HG03571 (cell line): Measurements from ENCODE around the gene HSPG2.
"Not testable (repeated sequence)": the region's sequence is repeated elsewhere in the genome, so short reads cannot be mapped to it uniquely, and the experiment has no call there.

ENCODE experiments used
- ATAC-seq: cut with Tn5 transposase; IDR thresholded peaks from one replicate; pipeline ENCODE4 v1.9.1; 2021; ENCODE audit not compliant: unreplicated experiment

Gene HSPG2

GRCh38 chr1:21956720-21957552, 19.8 kb upstream of the HSPG2 start:
- ATAC-seq = no peak

DNA sequence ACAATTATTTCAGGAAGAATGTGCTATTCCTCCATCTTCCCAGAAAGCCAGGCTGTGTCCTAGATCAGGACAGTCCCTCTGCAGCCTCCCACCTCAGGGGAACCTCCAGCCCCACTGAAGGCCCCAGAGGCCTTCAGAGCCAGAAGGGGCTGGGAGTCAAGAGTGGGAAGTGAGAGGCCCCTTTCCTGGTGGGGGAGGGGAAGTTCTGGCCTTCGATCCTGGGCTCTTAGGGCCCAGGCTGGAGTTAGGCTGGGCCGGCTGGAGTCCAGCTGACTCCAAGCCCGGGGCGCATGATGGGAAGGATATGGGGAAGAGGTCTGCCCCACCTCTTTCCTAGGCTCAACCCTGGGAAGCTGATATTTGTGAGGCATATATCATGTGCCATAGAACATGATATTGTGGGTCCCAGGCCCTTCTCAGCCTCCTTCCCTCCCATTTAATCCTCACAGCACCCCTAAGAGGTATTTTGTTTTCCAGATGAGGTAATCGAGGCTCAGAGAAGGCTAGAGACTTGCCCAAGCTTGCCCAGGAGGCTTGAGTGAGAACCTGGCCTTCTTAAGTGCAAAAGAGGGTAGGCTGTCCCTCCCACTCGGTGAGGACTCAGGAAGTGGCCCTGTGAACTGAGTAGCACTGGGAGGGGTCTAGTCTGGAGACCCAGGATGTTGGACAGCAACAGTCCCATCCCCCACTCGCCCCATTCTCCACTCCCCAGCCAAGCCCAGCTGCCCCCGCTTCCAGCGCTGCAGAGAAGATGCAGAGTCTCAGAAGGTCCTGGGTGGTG, 18.6 kb upstream of the HSPG2 start:
- no peak for ATAC-seq

DNA sequence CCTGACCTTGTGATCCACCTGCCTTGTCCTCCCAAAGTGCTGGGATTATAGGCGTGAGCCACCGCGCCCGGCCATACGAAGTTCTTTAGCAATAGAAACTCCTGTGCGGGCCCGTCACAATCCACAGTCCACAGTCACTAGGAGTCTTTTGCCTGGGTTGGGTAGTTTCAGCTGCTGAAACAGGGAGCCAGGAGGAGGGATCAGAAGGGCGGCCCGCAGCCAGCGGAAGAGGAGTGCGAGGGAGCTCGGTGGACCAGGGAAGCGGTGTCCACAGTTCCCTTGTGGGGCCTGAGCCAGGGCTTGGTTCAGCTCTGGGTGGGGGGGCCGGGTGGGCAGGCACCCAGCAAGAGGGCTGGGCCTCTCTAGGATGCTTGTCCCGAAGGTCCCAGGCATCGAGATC, 17.9 kb upstream of the HSPG2 start:
- no peak for ATAC-seq

GRCh38 chr1:21952786-21953520, 15.8 kb upstream of the HSPG2 start:
- ATAC-seq = no peak

GRCh38 chr1:21951226-21951870, 14.2 kb upstream of the HSPG2 start:
- no peak for ATAC-seq

DNA sequence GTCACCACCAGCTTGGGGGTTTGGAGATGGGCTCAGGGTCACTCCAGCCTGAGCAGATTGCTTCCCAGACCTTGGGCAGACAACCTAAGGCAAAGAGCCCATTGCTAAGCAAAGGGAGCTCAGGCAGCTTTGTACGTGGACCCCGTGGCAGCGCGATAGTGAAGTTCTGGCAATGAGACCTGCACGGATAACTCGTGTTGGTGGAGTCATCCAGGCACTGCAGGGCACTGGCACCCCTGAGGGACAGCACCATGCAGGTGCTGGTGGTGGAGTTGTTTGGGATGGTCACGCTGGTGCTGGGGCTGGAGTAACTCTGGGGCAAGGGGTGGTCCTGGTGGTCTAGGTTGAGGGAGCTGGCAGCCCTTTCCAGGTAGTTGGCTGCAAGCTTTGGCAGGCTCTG, 13.6 kb upstream of the HSPG2 start:
- ATAC-seq = no peak

DNA sequence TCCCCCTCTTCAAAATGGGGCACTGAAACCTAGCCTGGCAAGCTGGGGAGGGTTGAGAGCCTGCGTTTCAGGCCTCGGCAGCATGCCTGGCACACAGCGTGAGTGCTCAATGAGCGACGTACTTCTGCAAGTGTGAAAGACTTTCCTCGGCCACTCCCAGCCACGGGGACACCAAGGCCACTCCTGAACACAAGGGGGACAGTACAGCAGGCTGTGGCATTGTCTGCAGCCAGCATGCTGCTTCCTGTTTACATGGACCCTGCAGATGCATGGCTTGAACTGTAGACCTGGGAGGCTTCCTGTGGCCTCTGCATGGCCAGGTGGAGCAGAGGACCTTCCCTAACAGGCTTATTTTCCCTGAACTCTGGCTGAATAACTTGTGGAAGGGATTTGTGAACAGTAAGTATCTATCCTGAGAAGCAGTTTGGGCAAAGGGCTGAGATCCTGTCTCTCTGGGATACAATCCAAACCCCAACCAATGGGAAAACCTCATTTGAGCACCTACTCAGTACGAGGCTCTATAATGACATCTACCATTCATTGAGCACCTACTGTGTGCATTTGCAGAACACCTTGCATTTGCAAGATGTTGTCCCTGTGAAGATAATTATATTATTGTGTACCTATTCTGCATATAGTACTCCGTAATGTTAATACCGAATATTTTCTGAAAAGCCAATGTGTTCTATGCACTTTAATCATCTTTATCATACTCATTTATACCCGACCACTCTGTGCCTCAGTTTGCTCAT, 9.9 kb upstream of the HSPG2 start:
- ATAC-seq = no peak

- ATAC-seq = no peak
These were observed 7.6 kb upstream of the HSPG2 start for GRCh38 chr1:21944733-21945073.

GRCh38 chr1:21942959-21943640, 6.0 kb upstream of the HSPG2 start:
- ATAC-seq = not testable (repeated sequence)

DNA sequence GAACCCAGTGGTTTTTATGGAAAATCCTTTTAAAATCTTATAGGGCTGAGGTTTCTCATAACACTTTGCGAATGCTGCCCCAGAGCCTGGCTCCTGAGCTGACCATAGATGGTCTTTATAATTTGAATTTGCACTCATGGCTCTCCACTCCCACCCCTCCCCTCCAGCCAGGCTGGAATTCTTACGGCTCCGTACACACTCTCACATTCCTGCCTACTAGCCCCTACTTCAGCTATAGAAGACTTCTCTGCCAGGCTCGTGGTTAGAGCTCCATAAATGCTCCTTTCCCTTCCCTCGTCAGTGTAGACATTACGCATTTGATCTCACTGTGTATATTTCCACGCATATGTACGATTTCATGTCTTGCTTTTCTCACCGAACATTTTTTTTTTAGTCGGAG, 5.4 kb upstream of the HSPG2 start:
- ATAC-seq = no peak

GRCh38 chr1:21941370-21941769, 4.3 kb upstream of the HSPG2 start:
- no peak for ATAC-seq

- ATAC-seq = no peak
These were observed 3.4 kb upstream of the HSPG2 start for GRCh38 chr1:21940492-21940891.

- ATAC-seq = no peak
These were observed 2.7 kb upstream of the HSPG2 start for GRCh38 chr1:21939650-21940374.

DNA sequence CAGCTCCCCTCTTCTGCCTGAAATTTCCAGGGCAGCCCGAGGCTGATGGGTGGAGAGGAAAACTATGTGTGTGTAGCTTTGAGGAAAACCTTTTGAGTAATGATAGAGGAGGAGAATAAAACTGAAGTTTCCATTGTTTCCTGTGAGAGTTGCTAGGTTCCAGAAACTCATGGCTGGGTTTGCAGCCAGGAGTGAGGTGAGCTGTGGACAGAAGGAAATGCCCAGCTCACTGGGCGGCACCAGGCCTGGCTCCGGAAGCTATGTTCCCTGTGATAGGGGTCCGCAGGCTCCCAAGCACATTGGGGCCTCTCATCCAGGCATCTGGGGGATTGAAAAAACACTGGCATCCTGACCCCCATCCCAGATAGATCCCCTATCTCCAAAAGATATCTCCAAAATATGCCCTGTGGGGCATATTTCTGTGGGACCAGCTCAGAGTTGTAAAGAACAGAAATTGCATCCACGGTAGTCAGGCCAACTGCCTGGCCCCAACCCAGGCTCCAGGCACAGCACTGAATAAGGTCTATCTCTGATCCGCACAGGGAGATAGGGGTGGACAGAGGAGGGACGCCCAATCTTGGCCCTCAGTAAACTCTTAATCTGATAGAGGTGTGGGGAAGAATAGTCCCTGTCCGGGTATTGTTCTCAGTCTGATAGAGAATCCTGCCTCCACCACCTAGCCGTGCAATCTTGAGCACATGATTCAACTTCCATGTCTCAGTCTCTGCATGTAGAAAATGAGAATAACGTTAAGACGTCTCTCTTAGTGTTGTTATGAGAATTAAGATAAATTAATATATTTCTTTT, 1.8 kb upstream of the HSPG2 start:
- no peak for ATAC-seq

DNA sequence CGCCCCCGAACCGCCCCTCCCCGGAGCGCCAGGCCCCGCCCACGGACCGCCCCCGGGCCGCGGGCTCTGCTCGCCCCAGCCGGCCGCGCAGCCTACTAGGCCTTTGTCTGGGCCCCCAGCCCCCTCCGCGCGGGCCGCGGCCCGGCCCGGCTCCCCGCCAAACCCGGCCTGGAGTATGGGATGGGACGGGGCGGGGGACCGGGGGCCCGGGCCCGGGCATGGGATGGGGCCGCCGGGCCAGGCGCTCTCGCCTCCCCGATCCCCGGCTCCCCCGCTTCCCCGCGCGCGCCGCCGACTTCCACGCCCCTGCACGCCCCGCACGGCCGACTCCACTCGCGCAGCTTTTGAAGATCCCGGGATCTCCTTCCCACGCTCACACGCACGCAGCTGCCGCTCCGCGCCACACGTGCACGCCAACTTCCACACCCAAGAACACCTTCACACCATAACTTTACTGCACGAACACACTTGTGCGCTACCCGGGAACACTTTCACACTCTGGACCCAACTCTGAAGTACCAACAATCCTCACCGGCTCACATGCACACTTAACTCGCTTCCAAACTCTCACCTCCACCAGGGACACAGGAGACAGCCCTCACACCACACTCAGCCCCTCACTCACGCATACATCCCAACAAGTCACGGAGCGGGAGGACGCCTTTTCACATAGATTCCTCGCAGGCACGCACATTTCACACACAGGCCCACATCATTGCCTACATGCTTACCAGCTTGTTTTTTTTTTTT, 437 bp upstream of the HSPG2 start:
- ATAC-seq = no peak

- no peak for ATAC-seq
These were observed 611 bp downstream of the HSPG2 start for GRCh38 chr1:21936366-21937031.

DNA sequence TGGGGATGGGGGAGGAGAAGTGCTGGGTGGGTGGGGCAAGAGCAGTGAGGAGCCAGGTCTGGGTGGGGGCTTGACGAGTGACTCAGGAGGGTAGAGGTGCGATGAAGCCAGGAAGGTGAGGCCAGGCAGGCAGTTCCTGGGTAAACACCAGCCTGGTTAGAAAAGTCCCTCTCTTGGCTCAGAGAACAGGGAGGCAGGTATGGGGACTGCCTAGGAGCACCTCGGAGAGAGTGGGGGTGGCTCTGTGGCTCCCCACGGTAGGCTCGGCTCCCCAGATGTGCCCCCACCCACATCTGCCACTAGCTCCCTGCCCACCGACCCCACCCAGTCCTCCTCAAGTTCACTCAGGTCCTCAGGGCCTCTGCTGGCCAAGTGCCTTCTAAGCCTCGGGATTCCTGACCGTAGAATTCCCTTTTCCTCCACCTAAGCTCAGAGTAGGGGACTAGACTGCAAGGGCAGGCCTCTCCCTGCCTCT, 1.2 kb downstream of the HSPG2 start:
- no peak for ATAC-seq
